ENCODE results near the gene DYNLT1.
A peak's percentile ranks its signal among the peaks of the same experiment; 100 is the strongest.
"Not testable (repeated sequence)": the region's sequence is repeated elsewhere in the genome, so short reads cannot be mapped to it uniquely, and the experiment has no call there.

The DYNLT1 gene

GRCh38 chr6:158661156-158661685 is 16.7 kb upstream of the DYNLT1 start:
- TF ChIP-seq, protein P1, sequence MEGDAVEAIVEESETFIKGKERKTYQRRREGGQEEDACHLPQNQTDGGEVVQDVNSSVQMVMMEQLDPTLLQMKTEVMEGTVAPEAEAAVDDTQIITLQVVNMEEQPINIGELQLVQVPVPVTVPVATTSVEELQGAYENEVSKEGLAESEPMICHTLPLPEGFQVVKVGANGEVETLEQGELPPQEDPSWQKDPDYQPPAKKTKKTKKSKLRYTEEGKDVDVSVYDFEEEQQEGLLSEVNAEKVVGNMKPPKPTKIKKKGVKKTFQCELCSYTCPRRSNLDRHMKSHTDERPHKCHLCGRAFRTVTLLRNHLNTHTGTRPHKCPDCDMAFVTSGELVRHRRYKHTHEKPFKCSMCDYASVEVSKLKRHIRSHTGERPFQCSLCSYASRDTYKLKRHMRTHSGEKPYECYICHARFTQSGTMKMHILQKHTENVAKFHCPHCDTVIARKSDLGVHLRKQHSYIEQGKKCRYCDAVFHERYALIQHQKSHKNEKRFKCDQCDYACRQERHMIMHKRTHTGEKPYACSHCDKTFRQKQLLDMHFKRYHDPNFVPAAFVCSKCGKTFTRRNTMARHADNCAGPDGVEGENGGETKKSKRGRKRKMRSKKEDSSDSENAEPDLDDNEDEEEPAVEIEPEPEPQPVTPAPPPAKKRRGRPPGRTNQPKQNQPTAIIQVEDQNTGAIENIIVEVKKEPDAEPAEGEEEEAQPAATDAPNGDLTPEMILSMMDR (conservative IDR thresholded peaks at IDR 0.05): no peak
- TF ChIP-seq ZFX (IDR thresholded peaks at IDR 0.05): no peak
- H3K27ac ChIP-seq: no peak overlapping the region

DNA sequence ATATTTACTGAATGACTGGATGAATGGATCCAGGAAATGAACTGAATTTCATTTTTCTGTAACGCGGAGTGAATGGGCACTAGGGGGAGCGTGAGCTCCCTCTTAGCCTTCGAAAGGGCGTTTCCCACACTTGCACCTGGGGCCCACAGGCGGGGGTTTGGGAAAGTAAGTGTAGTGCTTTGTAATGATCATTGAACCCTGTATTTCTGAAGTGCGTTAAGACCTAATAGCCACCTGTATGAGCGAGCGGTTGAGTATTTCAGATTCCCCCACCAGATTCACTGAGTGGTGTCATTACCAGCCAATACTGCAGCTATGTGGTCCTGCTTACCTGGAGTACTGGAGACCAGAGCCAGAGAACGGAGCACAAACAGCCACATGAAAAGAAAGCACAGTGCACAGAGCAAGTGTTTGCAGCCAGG is 15.8 kb upstream of the DYNLT1 start:
- H3K27ac ChIP-seq: no peak overlapping the region
- TF ChIP-seq ZFX (IDR thresholded peaks at IDR 0.05): no peak
- TF ChIP-seq, protein P1 (conservative IDR thresholded peaks at IDR 0.05): peak; percentile 44

DNA sequence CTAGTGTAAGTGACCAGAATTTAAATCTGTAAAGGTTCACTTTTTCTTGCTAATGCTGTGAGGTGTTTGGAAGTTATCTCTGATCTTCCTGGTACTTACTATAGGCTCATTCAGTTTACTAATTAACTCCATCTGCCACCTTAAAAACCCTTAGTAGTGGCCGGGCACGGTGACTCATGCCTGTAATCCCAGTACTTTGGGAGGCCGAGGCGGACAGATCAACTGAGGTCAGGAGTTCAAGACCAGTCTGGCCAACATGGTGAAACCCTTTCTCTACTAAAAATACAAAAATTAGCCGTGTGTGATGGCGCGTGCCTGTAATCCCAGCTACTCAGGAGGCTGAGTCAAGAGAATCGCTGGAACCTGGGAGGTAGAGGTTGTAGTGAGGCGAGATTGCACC is 12.4 kb upstream of the DYNLT1 start:
- not testable (repeated sequence) for H3K27ac ChIP-seq

GRCh38 chr6:158655569-158656450 is 11.3 kb upstream of the DYNLT1 start:
- H3K27ac ChIP-seq: no peak overlapping the region

GRCh38 chr6:158654960-158655489 is 10.5 kb upstream of the DYNLT1 start:
- TF ChIP-seq ZFX (IDR thresholded peaks at IDR 0.05): no peak
- TF ChIP-seq, protein P1 (conservative IDR thresholded peaks at IDR 0.05): no peak

More at GRCh38 chr6:158655569-158656450, 11.3 kb upstream of the DYNLT1 start:
- TF ChIP-seq, protein P1 (conservative IDR thresholded peaks at IDR 0.05): no peak
- no peak for TF ChIP-seq ZFX (IDR thresholded peaks at IDR 0.05)

DNA sequence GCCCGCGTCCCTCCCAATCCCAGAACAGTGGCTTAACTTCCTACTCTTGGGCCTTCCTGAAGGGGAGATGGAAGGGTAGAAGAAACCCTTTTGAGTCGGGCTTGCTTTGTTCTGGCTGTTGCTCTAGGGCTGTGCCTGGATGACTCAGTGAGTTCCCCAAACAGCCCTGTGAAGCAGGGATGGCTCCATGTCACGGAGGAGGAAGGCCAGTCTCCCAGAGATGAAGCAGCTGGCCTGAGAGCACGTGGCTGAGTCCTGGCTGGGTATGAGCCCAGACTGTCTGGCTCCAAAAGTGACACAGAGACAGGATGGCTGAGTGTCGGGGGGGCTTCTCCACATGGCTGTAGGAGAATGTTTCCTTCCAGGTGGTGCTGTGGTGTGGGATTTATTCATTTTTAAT is 10.0 kb upstream of the DYNLT1 start:
- H3K27ac ChIP-seq: no peak overlapping the region
- TF ChIP-seq ZFX (IDR thresholded peaks at IDR 0.05): no peak
- TF ChIP-seq, protein P1 (conservative IDR thresholded peaks at IDR 0.05): no peak

More at GRCh38 chr6:158654960-158655489, 10.5 kb upstream of the DYNLT1 start:
- H3K27ac ChIP-seq: no peak overlapping the region

DNA sequence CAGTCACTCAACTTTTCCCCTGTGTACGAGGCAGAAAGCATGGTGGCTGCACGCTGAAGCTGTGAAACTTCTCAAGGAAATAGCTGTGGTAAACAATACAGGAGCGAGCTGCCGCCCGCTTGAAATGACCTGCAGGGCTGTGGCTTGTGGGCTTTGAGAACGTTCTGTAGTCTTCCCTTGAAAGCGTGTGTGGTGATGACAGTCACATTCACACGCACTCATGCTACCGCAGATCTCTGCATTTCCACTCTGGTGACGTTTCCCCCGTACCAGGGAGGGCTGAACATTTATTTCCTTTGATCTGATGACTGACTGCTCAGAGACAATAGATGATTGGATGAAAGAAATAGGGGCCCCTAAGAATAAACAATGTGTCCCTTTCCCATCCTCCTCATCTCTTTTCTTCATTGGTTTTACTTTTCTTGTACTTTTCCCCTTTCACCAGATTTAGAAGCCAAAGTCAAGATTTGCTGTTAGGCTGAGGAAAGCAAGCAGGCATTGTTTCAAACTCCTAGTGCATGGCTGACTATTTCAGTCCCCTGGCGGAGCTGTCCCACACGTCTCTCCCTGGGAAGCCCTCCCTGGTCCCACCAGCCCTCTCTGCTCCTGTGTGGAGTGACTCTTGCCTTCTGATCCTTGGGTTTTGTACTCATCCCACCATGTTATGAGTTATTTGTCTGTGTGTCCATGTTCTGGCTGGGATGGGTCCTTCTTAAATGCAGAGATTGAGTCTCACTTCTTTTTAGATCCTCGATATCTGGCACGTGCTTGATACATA is 9.2 kb upstream of the DYNLT1 start:
- TF ChIP-seq ZFX (IDR thresholded peaks at IDR 0.05): no peak
- TF ChIP-seq, protein P1 (conservative IDR thresholded peaks at IDR 0.05): no peak
- no peak overlapping the region for H3K27ac ChIP-seq

GRCh38 chr6:158651981-158652737 is 7.6 kb upstream of the DYNLT1 start:
- not testable (repeated sequence) for H3K27ac ChIP-seq

All from C4-2B (cell line).